Body of pancreas (tissue), 4 donors: ENCODE measurements around the gene CHPF2.

ENCODE experiments used
- CTCF ChIP-seq, 7 experiments: fragments of 450-650 bp in 4 of 7; fragments of 200-600 bp in 3 of 7; sonication (generic) in 3 of 7; IDR thresholded peaks; one replicate each; pipeline ENCODE4 v1.5.1; 2016 to 2019; ENCODE audit warnings: antibody characterized with exemption in 7 of 7
- POLR2A ChIP-seq, 3 donors: fragments of 450-650 bp; IDR thresholded peaks; one replicate each; pipeline ENCODE4 v1.6.1; 2016; ENCODE audit warnings: antibody characterized with exemption in 3 of 3, mild to moderate bottlenecking in 2 of 3

- TF ChIP-seq CTCF (IDR thresholded peaks at IDR 0.05) (no peak), POLR2A (IDR thresholded peaks at IDR 0.05) (no peak)
Measured at GRCh38 chr7:151238924-151239836, 6.9 kb downstream of the CHPF2 start.
